ENCODE results near the gene NOSTRIN.
"Not testable (repeated sequence)": the region's sequence is repeated elsewhere in the genome, so short reads cannot be mapped to it uniquely, and the experiment has no call there.

DNA sequence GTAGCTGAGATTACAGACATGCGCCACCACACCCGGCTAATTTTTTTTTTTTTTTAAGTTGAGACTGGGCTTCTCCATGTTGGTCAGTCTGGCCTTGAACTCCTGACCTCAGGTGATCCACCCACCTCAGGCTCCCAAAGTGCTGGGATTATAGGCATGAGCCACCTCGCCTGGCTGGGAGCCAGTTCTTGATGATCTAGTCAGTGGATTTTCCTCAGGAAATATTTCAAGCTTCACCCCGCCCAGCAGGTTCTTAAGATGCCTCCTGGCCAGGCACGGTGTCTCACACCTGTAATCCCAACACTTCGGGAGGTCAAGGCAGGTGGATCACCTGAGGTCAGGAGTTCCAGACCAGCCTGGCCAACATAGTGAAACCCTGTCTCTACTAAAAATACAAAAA lies 34.1 kb upstream of the NOSTRIN start:
- not testable (repeated sequence) for TF ChIP-seq EZH2 (IDR thresholded peaks at IDR 0.05; ENCODE audit: insufficient read depth, poor library complexity, severe bottlenecking); EZH2phosphoT487 (IDR thresholded peaks at IDR 0.05; ENCODE audit: insufficient read depth, low read depth)

All from GM23248 (cell line).